Measurements from ENCODE around the gene LCN6.
"Not testable (repeated sequence)": the region's sequence is repeated elsewhere in the genome, so short reads cannot be mapped to it uniquely, and the experiment has no call there.

The LCN6 gene

DNA sequence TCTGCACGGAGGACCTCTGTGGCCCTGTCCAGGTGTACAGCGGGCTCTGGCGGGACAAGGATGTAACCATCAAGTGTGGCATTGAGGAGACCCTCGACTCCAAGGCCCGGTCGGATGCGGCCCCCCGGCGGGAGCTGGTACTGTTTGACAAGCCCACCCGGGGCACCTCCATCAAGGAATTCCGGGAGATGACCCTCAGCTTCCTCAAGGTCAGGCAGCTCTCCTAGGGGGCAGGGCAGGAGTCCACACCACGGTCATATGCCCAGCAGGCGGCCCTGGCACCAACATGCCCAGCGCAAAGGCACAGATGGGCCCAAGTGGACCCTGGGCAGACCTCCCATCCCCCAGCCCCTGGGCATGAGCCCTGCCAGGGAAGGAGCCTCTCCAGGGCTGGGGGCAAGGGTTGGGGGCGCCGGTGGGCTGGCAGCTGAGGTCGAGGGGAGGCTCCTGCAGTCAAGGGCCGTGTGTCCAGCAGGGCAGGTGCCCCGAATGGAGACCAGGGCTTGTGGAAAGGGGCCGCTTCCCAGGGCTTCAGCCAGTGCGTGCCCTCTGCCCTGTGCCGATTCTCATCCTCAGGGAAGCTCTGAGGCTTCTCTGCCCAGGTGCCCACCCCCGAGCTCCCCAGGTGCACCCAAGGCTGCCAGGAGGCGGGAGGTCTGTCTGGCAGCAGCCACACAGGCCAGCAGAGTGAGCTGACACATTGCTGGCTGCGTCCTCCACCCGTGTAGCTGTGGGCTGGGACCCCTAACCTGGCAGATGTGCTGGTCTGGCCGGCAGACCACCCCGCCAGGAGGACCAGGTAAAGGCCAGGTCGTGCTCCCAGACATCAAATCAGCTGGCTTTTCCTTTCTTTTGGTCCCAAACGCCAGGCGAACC, 26.0 kb downstream of the LCN6 start:
- no peak for DNase-seq

DNA sequence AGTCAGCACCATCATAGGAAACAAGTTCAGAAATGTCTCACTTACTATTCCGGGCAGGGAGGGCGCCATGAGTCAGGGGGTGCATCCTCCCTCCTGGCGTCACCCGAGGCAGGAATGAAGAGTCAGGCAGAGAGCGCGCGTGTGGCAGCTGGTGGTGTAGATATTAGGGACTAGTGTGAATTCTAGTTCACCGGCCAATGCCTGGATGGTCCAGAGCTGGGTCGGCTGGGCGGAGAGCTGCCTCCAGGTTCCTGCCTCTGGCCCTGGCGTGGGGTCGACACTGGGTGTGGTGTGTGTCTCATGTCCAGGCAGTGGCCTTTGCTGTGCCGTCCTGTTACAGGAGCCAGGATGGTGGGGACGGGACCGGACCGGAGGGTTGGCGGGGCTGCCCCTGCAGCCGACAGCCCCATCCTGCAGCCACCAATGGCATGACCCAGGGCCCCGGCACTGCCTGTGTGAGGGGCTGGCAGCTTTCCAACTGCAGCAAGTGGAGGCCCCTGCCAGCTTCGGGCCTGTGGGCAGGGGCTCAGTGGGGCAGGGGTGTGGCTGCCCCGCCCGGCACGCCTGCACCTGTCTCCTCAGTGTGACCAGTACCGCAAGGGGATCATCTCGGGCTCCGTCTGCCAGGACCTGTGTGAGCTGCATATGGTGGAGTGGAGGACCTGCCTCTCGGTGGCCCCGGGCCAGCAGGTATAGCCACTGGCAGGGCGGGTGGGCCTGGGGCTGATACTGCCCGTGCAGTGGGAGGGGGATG, 26.8 kb downstream of the LCN6 start:
- no peak for DNase-seq

DNA sequence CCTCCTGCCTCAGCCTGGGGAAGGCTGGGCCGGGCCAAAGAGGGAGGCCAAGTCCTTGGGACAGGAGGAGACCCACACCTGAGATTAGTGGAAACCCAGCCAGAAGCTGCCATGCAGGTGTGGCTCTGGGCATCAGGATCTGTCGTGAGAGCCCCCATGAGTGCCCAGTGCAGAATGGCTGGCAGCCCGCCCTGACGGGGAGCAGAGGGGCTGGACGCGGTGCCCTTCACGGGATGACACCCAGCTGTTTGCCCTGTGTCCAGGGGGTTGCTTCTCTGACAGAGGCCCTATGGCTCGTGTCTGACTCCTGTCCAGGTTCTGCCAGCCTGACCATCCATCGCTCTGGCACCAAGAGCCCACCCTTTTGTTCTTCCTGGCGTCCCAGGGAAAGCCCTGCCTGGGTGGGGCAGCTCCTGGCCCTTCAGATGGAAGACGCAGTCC, 27.4 kb downstream of the LCN6 start:
- DNase-seq: no peak

DNA sequence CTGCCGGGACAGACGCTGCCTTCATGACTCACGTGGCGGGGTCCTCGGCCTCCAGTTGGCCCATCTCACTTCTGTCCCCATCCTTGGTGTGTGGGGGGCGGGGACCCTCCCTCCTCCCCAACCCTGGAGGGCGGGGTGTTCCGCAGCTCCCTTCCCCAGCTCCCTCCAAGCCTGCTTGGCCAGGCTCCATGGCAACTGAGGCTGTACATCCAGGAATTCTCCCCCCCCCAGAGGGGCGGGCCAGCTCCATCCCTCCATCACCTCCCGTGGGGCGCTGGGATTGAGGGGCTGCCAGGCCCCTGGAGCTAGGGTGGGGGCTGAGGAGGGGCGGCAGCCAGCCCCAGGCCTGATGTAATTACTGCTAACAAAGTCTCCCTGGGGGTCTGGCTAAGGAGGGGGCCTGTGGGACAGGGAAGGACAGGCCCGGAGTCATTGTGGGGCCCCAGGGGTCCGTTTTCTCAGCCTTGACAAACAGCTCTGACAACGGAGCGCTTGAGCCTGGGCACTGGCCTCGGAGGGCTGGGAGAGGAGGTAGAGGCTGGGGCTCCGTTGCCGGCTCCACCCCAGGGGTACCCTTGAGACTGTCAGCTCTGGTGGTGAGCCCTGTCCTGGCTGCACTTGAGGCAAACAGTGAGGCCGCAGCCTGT, 28.0 kb downstream of the LCN6 start:
- no peak for DNase-seq

DNA sequence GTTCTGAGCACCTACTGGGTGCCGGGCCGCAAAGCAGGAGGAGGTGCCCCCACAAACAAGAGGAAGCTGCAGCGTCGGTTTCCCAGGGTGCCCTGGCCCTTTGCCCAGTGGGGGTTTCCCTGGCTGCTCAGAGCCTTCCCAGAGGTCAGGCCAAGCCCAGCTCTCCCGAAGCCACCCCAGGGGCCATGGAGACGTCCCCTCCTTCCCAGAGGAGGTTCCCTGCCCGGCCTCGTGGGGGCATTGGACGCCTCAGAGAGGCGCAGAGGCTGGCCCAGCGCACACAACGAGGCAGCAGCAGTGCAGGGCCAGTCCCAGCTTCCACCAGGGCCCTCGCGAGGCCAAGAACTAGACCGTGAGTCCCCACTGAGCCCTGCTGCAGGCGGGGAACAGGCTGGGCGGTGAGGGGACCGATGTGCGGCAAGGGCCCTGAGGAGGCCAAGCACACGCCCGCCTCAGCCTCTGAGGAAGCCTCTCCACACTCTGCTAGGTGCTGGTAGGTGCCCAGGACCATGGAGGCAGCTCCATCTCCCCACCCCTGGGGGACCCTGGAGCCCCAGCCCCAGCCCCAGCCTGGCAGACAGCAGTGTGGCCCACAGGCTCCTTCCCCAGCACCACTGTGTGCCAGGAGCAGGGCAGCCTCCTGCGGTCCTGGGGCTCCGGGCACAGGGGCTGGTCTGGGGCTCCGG, 29.0 kb downstream of the LCN6 start:
- no peak for DNase-seq

DNA sequence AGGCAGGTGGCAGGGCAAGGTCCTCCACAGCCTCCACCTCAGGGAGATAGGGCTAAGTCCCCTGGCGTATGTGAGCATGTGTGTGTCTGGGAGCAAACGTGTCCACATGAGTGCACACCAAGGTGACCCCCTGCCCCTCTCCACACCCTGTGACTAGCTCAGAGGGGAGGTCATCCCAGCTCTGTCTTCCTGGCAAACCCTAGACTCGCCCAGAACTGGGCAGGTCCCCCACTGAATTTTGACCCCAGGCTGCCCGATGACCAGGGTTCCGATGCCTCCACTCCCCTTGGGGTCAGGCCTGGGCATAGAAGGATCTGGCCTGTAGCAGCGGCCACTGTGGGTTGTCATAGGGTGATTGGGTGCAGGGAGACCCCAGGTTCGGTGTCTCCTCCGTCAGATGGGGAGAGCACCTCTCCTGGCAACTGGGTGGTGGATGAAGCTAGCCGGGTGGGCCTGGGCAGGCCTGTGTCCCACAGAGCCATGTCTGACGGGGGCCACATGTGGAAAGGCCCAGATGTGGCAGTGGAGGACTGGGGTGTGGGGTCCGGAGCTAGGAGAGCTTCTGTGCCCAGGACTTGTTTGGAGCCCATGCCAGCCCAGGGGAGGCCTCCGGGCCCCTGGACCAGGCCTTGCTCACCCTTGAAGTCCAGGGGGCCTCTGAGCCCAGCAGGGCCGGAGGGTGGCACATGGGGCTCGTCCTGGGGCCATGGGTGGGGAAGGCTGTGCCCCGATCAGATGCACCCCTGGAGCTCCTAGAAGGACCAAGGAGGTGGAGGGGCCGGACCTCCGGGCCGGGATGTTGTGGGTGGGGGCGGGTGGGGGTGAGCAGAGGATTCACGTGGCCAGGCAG, 29.8 kb downstream of the LCN6 start:
- no peak for DNase-seq

DNA sequence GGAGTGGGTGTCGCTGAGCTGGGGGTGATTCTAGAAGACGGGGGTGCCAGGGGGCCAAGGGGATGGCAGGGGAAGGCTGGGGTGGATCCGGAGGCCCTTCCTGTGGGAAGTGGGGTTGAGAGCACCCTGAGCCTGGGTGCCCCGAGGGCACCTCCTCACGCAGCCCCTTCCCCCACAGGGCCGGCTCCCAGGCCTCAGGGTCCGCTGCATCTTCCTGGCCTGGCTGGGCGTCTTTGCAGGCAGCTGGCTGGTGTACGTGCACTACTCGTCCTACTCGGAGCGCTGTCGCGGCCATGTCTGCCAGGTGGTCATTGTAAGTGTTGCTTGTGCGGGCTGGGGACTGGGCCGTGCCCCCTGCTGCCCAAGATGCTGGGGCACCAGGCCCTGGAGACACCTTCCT, 30.9 kb downstream of the LCN6 start:
- no peak for DNase-seq

DNA sequence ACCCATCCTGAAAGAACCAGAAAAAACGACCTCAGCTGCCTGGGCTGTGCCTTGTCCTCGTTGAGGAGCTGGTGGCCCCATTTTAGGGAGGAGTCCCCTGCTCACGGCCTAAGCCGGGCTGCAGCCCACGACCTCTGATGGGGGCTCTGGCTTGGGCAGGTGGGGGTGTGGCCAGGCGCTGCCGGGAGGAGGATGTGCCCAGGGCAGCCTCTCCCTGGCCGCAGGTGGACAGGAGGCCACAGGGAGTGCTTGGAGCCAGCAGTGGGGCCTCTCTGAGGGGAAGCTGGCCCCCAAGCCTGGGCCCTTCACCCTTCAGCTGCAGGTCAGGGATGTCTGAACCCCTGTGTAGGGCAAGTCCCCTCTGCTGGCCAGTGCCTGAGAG, 33.4 kb downstream of the LCN6 start:
- DNase-seq: no peak

DNA sequence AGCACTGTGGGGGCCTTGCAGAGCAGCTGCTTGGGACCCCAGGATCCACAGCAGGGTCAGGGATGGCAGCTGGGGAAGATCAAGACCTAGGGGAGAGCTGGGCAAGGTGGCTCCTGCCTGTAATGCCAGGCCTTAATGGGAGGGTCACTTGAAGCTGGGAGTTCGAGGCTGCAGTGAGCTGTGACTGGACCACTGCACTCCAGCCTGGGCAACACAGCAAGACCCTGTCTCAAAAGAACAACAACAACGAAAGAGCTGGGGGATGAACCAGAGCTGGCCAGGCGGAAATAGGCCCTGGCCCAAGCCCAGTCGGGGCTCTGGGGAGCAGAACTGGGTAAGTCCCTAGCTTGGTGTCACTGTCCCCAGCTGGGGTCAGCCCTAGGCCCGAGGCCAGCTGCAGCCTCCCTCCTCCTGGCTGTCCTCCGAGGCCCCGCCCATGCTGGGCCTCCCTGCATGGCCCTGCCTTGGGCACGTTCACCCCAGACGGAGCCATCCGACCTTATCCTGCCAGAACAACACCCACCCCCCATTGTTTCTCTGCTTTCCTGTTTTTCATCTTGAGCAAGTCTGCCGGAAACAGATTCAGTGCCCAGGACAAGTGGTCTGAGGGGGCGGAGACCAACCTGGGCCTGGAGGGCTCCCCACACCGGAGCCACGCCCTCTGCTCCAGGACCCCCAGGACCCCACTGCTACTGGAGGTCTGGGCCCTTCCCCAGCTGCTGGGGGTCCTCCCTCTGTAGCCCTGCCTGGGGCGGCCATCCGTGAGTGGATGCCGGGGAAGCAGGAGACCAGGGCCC, 34.0 kb downstream of the LCN6 start:
- no peak for DNase-seq

DNA sequence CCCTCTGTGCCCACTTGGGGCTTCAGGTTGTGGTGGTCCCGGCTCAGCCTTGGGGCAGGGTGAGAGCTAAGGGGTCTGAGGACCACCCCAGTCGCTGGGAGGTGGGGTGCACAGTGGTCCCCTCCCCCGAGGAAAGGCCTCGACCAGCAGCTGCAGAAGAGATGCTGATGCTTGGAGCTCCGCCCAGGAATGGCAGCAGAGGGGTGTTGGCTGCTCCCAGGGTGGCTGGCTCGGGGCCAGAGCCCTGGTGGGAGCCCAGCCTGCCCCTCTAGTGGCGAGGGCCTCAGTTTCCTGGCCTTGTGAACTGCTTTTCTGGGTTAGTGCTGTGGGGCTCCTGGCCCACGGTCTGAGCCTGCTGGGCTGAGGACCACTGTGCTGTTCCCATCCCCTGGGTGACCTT, 34.8 kb downstream of the LCN6 start:
- DNase-seq: no peak

DNA sequence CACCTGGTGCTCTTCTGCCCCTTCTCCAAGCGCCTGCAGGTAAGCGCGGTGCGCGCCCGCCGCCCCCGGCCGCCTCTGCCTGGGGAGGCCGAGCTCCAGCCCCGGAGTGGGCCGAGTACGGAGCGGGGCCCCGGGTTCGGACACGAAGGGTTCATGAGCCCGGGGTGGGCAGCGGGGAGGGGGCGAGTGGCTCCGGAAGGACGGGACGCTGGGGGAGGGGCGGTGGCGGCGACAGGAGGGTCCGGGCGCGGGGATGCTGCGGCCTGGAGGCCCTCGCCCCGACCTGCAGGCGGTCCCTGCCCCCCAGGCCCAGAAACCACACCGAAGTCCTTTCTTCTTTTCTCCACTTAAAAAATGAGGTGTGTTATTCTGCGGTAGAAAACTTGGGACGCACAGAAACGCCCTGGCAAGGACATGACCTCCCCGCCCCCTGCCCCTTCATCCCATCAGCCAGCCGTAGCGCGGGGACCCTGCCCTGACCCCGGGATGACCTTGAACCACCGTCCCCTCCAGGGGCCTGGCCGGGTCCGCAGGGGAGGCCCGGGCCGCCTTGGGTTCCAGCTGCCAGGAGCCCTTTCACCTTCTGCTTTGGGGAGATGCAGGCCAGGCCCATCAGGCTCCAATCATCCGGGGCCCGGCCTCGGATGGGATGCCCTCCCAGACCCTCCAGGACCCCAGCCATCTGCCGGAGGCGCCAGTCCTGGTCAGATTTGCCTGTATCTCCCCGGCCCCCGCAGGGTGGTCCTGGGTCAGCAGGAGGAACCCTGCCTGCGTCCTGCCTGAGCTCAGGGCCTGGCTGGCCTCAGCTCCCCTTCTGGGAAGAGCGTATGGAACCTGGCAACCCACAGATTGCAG, 35.4 kb downstream of the LCN6 start:
- no peak for DNase-seq

DNA sequence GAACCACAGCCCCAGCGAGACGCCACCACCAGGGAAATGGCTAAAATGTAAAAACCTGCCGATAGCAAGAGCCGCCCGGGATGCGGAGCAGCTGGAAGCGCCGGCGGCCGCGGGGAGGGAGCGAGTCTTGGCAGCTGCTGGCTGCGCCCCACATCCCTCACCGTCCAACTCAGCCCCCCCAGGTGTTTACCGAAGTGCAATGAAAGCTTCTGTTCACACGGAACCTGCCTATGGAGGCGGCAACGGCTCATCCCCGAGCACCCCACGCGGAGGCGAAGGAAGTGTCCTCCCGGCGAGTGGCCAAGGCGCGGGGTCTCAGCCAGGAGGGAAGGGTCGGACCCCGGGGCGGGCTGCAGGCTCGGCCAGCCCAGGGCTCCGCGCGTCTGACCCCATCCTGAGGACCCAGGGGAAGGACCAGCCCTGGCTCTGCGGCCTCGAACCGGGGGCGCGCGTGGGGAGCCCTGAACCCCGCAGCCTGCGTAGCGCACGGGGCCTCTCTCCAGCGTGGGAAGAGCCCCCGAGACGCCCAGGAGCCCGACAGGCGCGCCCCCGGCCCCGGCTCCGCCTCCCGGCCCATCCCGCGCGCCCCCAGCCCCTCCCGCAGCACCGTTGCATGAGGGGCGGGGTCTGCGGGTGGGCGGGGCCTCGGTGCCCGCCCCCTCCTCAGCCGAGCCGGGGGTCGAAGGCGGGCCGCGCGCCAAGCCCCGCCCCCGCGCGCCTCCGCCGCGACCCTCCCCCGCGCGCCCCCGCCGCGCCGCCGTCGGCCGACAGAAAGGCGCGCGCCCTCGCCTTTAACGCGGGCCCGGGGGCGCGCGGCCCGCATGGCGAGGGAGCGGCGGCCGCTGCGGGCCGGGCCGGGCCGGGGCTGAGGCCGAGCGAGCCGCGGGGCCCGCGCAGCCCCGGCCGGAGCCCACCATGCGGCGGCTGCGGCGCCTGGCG, 36.3 kb downstream of the LCN6 start, which contains the start of gene DIPK1B:
Gene DIPK1B, plus strand, starts transcription at position 822 of the 939 bp plus-strand sequence. Its CDS starts 94 bp downstream, at position 916.
- DNase-seq: no peak

DNA sequence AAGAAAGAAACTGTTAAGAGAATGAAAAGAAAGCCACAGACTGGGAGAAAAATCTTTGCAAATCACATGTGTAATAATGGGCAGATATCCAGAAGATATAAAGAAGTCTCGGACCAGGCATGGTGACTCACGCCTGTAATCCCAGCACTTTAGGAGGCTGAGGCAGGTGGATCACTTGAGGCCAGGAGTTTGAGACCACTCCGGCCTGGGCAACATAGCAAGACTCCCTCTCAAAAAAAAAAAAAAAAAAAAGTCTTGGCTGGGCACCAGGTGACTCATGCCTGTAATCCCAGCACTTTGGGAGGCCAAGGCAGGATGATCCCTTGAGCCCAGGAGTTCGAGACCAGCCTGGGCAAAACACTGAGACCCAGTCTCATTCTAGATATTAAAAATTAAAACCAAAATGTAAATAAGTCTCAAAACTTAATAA, 37.1 kb downstream of the LCN6 start:
- DNase-seq: not testable (repeated sequence)

DNA sequence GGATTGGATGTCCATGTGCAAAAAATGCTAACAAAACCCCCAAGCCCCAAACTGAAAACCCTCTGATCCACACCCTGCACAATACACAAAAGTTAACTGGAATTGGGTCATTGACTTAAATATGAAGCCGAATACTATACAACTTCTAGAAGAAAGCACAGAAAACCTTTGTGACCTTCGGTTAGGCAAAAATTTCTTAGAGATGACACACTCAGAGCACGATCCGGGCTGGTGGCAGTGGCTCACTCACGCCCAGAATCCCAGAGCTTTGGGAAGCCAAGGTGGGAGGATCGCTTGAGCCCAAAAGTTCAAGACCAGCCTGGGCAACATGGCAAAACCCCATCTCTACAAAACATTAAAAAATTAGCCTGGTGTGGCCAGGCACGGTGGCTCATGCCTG, 37.8 kb downstream of the LCN6 start:
- no peak for DNase-seq

DNA sequence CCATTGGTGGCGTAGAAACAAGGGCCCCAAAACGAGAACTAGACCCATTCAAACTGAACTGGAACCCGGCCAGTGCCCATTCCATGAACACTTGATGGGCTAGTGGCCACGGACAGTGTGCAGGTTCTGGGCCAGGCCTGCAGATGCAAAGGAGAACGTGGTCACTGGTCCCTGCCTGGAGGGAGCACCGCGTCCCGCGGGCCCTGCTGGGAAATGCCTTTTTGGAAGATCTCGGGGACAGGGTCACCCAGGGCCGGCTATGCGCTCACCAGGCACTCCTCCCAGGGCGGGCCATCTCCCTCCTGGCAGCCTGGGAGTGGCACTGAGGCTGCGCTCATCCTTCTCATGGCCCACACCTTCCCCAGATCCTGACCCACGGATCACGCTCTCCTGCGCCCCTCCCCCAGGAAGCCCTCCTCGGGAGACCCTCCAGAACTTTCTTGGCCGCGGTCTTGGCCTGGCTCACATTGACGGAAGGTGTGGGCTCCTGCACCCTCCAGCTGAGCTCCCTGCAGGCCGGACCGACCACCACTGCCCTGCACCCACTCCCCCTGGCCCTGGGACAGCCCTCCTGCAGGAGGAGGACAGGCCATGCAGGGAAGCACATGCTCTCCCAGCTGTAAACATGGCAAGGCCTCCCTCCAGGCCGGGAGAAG, 38.7 kb downstream of the LCN6 start:
- no peak for DNase-seq

DNA sequence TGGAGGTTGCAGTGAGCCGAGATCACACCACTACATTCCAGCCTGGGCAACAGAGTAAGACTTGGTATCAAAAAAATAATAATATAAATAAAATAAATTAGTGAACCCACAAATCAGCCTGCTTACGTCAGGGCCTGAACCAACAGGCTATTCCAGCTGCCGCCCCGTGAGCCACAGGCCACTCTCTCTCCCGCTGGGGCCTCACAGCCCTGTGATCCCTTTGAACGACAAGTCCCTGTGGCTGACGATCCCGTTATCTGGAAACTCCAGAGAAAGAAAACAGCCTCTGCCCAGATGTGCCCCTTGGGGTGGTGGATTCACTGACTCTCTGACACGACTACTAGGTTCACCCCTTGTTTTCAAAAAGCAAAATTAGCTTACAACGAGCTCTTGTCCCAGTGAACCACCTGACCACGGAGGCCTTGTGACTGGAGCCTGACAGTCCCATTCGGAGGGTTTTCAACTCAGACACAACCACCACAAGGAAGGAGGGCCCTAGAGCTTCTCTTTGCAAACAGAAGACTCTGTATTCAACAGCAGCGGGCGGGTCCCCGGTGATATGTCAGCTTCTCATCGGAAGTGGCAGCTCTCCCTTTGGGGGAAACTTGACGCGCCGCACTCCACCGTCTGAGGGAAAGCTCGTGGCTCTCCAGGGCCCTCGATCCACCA, 40.3 kb downstream of the LCN6 start:
- DNase-seq: no peak

DNA sequence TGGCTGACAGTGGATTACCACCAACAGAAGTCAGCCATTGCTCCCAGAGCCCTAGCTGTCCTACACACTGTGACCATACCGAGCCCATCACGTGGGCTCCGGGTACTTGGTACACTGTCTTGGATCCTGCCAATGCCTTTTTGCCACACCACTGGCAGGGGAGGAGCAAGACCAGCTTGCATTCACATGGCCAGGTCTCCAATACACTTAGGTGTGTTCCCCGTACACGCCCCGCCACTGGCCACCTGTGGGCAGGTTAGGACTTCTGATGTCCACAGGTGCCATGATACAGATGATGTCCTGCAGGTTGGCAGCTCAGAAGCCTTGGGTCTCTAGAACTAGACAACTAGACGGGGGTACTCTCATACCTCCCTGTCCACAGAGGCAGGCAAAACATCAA, 41.3 kb downstream of the LCN6 start:
- no peak for DNase-seq

DNA sequence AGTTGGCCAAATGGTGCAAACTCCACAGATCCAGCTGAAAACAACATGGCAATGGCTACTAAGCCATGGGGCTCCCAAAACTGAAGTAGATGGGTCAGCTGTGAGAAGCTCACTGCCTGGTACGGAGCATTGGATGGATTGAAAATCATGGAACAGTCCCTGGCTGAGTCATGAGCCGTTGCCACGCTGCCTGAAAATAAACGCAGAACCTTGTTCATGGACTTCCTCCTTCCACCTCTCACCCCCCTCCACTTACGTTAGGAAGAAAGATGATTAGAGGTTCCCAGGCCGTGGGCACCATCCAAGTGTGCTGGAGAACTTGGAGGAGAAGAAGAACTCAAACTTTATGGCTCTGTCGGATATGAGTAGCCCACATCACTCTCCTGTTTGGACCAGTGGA, 42.8 kb downstream of the LCN6 start:
- DNase-seq: no peak
